ENCODE measurements around the gene RPUSD3. TPM values are rescaled to one million over a fixed set of nuclear protein-coding genes. Genes with fewer than 3 reads are reported as not detected.
"Not testable (repeated sequence)": the region's sequence is repeated elsewhere in the genome, so short reads cannot be mapped to it uniquely, and the experiment has no call there.

Gene RPUSD3
- total and polyA plus RNA-seq, 4 donors = 14.4 to 22.7 (median 18.8) TPM

- no peak overlapping the region for H3K9ac ChIP-seq (ENCODE audit: low read depth in 1 of 2, low read length in 2 of 2)
- no peaks in the 10 kb centered on the region for H3K27me3 ChIP-seq (ENCODE audit: control insufficient read depth in 4 of 4, insufficient read depth in 4 of 4, low read length in 3 of 4)
- no peak overlapping the region for H3K4me3 ChIP-seq (ENCODE audit: low read depth in 1 of 3, low read length in 3 of 3)
- H3K36me3 ChIP-seq (ENCODE audit: control insufficient read depth in 4 of 4, insufficient read depth in 3 of 4, low read depth in 1 of 4, low read length in 3 of 4) = no peaks in the 10 kb centered on the region
- H3K27ac ChIP-seq (ENCODE audit: low read depth in 1 of 2, low read length in 2 of 2) = no peak overlapping the region
- TF ChIP-seq NR2F2 (IDR thresholded peaks at IDR 0.05) (no peak), HNF4A (conservative IDR thresholded peaks at IDR 0.05) (no peak), FOXA2 (IDR thresholded peaks at IDR 0.05) (no peak), GABPA (IDR thresholded peaks at IDR 0.05 in 1 of 2, conservative IDR thresholded peaks at IDR 0.05 in 1 of 2) (no peak), TAF1 (conservative IDR thresholded peaks at IDR 0.05) (no peak), HNF4G (IDR thresholded peaks at IDR 0.05) (no peak)
- TF ChIP-seq, protein P1, sequence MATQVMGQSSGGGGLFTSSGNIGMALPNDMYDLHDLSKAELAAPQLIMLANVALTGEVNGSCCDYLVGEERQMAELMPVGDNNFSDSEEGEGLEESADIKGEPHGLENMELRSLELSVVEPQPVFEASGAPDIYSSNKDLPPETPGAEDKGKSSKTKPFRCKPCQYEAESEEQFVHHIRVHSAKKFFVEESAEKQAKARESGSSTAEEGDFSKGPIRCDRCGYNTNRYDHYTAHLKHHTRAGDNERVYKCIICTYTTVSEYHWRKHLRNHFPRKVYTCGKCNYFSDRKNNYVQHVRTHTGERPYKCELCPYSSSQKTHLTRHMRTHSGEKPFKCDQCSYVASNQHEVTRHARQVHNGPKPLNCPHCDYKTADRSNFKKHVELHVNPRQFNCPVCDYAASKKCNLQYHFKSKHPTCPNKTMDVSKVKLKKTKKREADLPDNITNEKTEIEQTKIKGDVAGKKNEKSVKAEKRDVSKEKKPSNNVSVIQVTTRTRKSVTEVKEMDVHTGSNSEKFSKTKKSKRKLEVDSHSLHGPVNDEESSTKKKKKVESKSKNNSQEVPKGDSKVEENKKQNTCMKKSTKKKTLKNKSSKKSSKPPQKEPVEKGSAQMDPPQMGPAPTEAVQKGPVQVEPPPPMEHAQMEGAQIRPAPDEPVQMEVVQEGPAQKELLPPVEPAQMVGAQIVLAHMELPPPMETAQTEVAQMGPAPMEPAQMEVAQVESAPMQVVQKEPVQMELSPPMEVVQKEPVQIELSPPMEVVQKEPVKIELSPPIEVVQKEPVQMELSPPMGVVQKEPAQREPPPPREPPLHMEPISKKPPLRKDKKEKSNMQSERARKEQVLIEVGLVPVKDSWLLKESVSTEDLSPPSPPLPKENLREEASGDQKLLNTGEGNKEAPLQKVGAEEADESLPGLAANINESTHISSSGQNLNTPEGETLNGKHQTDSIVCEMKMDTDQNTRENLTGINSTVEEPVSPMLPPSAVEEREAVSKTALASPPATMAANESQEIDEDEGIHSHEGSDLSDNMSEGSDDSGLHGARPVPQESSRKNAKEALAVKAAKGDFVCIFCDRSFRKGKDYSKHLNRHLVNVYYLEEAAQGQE (IDR thresholded peaks at IDR 0.05) = no peak
- TF ChIP-seq, protein P2, sequence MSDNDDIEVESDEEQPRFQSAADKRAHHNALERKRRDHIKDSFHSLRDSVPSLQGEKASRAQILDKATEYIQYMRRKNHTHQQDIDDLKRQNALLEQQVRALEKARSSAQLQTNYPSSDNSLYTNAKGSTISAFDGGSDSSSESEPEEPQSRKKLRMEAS (IDR thresholded peaks at IDR 0.05) = no peak
- TF ChIP-seq, protein P3, sequence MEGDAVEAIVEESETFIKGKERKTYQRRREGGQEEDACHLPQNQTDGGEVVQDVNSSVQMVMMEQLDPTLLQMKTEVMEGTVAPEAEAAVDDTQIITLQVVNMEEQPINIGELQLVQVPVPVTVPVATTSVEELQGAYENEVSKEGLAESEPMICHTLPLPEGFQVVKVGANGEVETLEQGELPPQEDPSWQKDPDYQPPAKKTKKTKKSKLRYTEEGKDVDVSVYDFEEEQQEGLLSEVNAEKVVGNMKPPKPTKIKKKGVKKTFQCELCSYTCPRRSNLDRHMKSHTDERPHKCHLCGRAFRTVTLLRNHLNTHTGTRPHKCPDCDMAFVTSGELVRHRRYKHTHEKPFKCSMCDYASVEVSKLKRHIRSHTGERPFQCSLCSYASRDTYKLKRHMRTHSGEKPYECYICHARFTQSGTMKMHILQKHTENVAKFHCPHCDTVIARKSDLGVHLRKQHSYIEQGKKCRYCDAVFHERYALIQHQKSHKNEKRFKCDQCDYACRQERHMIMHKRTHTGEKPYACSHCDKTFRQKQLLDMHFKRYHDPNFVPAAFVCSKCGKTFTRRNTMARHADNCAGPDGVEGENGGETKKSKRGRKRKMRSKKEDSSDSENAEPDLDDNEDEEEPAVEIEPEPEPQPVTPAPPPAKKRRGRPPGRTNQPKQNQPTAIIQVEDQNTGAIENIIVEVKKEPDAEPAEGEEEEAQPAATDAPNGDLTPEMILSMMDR (IDR thresholded peaks at IDR 0.05; ENCODE audit: low read depth, low read length, missing input control) = no peak
- TF ChIP-seq, protein P4, sequence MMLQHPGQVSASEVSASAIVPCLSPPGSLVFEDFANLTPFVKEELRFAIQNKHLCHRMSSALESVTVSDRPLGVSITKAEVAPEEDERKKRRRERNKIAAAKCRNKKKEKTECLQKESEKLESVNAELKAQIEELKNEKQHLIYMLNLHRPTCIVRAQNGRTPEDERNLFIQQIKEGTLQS (IDR thresholded peaks at IDR 0.05) = no peak
- DNase-seq (ENCODE audit: low spot score) = no peak
- H3K9me3 ChIP-seq (ENCODE audit: control insufficient read depth in 4 of 4, low read length in 3 of 4) = no peaks in the 10 kb centered on the region
- peaks cover 0 to 8% (median 3%) of the 10 kb centered on the region in 4 donors for H3K4me1 ChIP-seq (ENCODE audit: control insufficient read depth in 4 of 4, insufficient read depth in 4 of 4, low read length in 3 of 4)
- 96% methylated on average over 8 of the region's 8 CpGs for WGBS
These were observed 22.8 kb upstream of the RPUSD3 start for GRCh38 chr3:9866639-9867038.

GRCh38 chr3:9865125-9865637, 21.4 kb upstream of the RPUSD3 start:
- not testable (repeated sequence) for H3K4me3 ChIP-seq (ENCODE audit: low read depth in 1 of 3, low read length in 3 of 3); H3K9me3 ChIP-seq (ENCODE audit: control insufficient read depth in 4 of 4, low read length in 3 of 4); H3K9ac ChIP-seq (ENCODE audit: low read depth in 1 of 2, low read length in 2 of 2); H3K27ac ChIP-seq (ENCODE audit: low read depth in 1 of 2, low read length in 2 of 2); H3K4me1 ChIP-seq (ENCODE audit: control insufficient read depth in 4 of 4, insufficient read depth in 4 of 4, low read length in 3 of 4); H3K36me3 ChIP-seq (ENCODE audit: control insufficient read depth in 4 of 4, insufficient read depth in 3 of 4, low read depth in 1 of 4, low read length in 3 of 4); DNase-seq (ENCODE audit: low spot score); H3K27me3 ChIP-seq (ENCODE audit: control insufficient read depth in 4 of 4, insufficient read depth in 4 of 4, low read length in 3 of 4)
- 93% methylated on average over 10 of the region's 10 CpGs for WGBS

DNA sequence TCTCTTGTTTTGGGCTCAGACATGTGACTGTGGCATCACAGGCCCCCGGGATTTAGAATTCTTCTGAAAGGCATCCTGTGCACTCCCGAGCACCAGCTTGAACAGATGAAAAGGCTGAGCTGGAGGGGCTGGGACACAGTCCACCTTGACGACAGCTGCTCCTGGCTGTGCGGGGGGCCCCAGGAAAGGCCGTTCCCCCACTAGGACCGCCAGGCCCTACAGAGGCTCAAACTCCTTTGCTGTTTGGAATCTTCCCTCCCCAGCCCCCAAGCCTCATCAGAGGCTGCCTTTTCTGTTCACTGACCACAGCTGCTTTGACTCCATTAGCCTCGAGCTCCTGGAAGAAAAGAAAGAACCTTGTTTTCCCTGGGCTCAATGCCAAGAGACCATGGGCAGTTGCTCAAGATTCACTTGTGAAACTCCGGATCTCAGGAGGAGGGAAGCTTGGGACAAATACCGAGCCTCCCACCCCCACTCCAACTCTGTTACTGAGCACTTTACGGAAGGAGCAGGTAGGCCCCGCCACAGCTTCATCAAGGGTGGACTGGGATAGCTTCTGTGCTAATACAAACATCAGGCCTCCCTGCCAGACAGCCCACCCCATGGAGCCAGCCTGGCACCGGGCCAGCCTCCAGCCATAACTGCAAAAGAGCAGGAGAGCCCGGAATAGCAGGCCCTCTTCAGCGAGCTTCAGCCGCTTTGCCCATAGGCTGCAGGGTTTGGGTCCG, 20.6 kb upstream of the RPUSD3 start:
- no peak for DNase-seq (ENCODE audit: low spot score)
- H3K36me3 ChIP-seq (ENCODE audit: control insufficient read depth in 4 of 4, insufficient read depth in 3 of 4, low read depth in 1 of 4, low read length in 3 of 4) = no peaks in the 10 kb centered on the region
- no peaks in the 10 kb centered on the region for H3K27me3 ChIP-seq (ENCODE audit: control insufficient read depth in 4 of 4, insufficient read depth in 4 of 4, low read length in 3 of 4)
- TF ChIP-seq, protein P4 (IDR thresholded peaks at IDR 0.05) = no peak
- no peak for TF ChIP-seq HNF4A (conservative IDR thresholded peaks at IDR 0.05)
- no peak for TF ChIP-seq TAF1 (conservative IDR thresholded peaks at IDR 0.05)
- no peak for TF ChIP-seq FOXA1 (IDR thresholded peaks at IDR 0.05)
- no peak for TF ChIP-seq ZBTB33 (IDR thresholded peaks at IDR 0.05)
- peaks cover 0 to 8% (median 3%) of the 10 kb centered on the region in 4 donors for H3K4me1 ChIP-seq (ENCODE audit: control insufficient read depth in 4 of 4, insufficient read depth in 4 of 4, low read length in 3 of 4)
- H3K9ac ChIP-seq (ENCODE audit: low read depth in 1 of 2, low read length in 2 of 2) = no peak overlapping the region
- 82% methylated on average over 16 of the region's 16 CpGs for WGBS
- no peak overlapping the region for H3K4me3 ChIP-seq (ENCODE audit: low read depth in 1 of 3, low read length in 3 of 3)
- no peaks in the 10 kb centered on the region for H3K9me3 ChIP-seq (ENCODE audit: control insufficient read depth in 4 of 4, low read length in 3 of 4)
- no peak overlapping the region for H3K27ac ChIP-seq (ENCODE audit: low read depth in 1 of 2, low read length in 2 of 2)
